HG02870 (cell line): ENCODE data around the gene TLX2.

Experiments
- ATAC-seq: cut with Tn5 transposase; IDR thresholded peaks from one replicate; pipeline ENCODE4 v1.9.1; 2021; ENCODE audit warnings: mild to moderate bottlenecking, moderate library complexity; ENCODE audit not compliant: unreplicated experiment

Gene TLX2

GRCh38 chr2:74511104-74511989 lies 2.9 kb upstream of the TLX2 start:
- ATAC-seq = no peak

GRCh38 chr2:74512744-74513604 lies 1.3 kb upstream of the TLX2 start:
- no peak for ATAC-seq

DNA sequence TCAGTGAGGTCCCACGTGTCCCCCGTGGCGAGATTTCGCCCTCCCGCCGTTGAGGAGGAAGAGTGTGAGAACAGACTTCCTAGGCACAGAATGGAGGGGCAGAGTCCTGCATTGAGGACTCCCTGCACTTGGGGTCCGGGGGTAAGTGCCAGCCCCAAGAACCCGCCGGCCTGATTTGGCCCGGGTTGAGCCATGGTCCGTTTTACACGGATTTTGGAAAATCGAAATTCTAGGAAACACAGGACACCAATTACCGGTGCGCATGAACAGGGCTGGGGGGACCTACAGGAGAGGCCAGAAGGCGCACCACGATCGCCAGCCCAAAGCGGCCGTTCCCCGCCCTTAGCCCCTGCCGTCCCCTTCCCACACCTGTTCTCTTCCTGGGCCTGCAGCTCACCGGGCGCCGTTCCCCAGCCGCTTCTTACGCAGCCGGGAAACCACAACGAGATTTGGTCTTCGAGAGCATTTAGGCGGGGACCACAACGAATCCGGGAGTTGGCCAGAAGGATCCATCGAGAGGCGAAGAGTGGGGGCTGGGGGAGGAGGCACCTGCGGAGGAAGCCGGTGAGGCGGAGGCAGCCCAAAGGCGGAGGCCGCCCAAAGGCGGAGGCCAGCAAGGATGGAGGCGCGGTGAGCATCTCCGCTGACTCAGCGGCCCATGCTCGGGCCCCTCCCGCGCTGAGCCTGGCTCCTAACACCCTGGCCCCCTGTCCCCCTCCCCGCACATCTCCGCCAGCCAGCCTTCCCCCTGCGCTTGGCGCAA lies 464 bp upstream of the TLX2 start:
- no peak for ATAC-seq

DNA sequence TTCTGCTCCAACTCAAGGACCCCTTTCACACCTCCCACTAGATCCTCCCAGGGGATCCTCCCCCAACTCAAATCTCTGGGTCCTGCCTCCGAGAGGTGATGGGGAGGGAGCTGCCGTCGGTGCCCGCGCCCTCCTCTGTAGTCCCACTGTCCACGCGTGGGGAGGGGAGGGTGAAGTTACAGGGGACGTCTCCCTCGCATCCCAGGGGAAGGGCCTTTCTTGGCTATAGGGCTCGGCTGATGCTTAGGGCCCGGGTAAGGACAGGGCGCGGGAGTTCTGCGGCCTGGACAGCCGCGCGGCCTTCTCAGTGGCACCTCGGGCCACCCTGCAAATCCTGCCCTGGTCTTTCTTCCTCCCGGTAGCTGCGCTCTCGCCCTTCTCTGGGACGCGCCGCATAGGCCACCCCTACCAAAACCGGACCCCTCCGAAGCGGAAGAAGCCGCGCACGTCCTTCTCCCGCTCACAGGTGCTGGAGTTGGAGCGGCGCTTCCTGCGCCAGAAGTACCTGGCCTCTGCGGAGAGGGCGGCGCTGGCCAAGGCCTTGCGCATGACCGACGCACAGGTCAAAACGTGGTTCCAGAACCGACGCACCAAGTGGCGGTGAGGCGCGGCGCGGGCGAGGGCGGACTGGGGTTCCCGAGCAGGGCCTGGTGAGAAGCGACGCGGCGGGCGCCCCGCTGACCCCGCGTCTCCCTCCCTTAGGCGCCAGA lies 1.2 kb downstream of the TLX2 start:
- ATAC-seq = no peak

- ATAC-seq = no peak
Measured at GRCh38 chr2:74515981-74516633, 1.9 kb downstream of the TLX2 start.

DNA sequence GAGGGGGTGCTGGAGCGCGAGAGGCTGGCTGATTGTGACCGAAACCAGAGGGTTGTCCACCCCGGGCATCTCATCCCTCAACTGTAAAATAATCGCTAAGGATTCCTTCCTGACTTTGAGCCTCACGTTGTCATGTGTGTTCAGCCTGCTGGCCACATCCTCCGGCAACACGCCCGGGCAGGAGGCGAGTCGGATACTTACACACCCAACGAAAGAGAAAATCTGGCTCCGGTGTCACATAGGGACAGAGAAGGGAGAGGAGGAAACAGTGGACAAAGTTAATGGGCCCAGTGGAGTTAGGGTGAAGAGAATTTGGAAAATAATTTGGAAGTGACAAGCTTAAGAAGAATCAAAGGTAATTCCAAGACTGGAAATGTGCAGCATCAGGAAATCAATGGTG lies 2.4 kb downstream of the TLX2 start:
- no peak for ATAC-seq

DNA sequence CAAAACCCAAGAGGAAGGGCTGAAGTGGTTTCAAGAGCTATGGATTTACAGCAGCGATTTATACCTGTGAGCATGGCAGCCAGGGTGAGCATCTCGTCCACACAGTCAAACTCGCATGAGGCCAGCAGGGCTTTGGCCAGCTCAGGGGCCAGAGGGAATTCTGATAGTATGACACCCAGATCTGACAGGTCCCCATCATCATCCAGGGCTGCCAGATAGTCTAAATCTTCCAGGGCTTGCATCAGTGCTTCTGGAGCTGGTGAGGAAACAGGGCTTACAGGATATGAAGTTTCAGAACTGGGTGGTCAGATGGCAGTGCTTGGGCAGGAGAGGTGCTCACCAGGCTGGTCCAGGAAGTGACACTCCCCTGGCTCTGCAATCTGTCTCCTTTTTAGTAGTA lies 8.3 kb downstream of the TLX2 start:
- ATAC-seq = no peak

GRCh38 chr2:74524005-74524404 lies 9.8 kb downstream of the TLX2 start:
- ATAC-seq = no peak

DNA sequence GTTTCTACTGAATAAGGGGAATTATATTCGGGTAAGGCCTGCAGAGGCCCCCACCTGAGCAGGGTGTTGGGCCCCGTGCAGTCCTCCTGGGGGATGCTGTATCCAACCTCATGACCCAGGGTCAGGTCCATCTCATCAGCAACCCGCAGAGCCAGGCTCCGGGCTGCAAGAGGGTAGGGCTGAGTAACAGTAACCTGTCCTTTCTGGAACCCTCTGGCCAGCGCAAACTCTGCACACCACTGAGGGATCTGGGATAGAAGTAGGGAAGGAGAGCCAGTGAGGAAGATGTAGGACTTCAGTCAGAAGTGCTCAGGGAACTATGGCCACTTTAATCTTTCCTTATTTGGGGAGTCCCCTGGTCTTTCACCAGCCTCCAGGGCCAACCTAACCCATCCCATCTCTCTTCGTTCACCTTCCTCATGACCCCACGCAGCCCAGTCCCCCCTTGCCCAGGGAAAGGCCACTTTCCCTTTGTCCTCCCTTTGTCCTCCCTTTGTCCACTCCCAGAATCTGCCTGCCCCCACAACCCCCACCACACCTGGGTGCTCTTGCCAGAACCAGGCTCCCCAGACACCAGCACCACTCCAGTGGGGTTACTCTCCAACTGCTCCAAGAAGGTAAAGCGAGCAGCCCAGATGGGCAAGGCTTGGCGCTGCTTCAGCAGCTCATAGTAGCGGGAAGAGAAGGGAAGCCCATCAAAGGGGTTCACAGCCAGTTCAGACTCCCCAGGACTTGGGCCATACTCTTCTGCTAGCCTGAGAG lies 10.9 kb downstream of the TLX2 start:
- no peak for ATAC-seq

DNA sequence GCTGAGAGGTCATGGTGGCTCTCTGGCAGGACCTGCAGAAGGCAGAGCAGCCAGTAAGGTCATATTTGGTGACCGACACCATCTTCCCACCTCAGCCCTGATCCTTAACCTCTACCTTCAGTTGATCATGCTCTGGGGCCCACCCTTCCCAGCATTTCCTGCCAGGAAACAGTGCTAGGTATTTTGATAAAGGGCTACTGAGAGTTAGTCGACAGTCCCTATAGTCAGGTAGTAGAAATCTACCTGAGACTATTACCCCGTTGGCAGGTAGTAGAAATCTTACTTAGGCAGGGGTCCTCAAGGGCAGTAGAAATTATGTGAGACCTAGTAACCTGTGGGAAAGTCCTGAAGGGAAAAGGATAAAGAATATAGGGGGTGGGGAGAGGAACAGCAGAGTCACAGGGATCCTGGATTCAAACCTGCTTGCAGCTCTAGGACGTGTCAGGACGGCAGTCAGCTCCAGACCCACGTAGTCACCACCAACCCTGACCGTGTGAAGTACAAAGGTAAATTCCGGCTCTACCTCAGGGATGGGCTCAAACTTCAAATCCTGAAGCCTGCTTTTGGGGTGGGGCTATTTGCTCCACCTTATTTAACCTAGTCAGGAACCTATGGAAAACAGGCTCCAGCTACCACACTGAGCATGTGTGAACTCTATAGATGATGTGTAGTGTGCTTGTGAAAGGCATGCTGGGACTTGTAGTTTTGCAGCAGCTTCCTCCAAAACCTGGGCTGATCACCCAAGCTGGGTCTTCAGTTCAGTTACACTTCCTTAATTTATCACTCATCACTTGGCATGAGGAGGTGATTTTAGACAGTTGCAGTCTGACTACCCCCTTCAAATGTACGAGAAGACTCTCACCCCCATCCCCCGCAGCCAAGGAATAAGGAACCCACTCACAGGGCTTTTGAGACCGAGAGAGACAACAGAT lies 11.7 kb downstream of the TLX2 start, which contains the start of gene DQX1:
DQX1 (minus strand) TSS at position 515 of the 932 bp plus-strand sequence; CDS start at position 13, 502 bp downstream.
- no peak for ATAC-seq

GRCh38 chr2:74526649-74527230 lies 12.5 kb downstream of the TLX2 start:
- ATAC-seq = no peak

- no peak for ATAC-seq
Measured at GRCh38 chr2:74527741-74528140, 13.5 kb downstream of the TLX2 start.

- ATAC-seq = peak; percentile 5
Measured at GRCh38 chr2:74528600-74529356, 14.5 kb downstream of the TLX2 start.

DNA sequence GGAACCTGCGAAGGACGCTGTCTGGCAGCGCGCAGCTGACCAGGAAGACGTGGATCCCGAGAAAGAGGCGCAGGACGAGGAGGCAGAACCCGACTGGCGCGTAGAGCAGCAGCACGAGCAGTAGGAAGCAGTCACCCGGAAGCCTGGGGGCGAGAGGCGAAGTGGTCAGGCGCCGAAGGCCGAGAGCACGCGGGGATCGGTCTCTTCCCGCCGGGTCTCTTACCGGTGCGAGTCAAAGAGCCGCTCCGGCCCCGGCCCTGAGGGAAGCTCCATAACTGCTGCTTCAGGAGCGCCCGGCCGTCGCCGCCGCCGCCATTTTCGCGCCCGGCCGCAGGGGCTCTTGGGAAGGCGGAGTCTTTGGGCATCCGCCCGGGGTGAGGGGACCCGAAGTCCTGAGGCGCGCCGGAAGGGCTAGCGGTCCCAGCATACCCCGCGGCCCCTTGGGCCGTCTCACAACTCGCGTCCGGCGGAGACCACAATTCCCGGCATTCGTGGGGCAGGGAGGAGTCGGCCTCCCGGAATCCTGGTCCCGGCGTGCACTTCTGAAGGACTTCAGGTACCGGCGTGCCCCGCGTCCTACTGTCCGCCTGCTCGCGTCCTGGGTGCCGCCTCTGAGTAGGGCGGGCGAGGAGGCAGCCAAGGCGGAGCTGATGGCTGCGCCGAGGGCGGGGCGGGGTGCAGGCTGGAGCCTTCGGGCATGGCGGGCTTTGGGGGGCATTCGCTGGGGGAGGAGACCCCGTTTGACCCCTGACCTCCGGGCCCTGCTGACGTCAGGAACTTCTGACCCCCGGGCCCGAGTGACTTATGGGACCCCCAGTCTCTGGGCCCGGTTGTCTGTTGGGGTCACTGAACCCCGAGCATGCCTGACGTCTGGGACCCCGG lies 15.3 kb downstream of the TLX2 start, which contains the start of the genes AUP1 and HTRA2:
AUP1 (minus strand) TSS at position 350 of the 882 bp plus-strand sequence; CDS start at position 273, 77 bp downstream.
HTRA2 (plus strand) TSS at position 577 of the 882 bp plus-strand sequence; CDS start at position 651, 74 bp downstream.
- ATAC-seq = peak; percentile 73
